ENCODE results near the gene NEK9. TPM values are rescaled to one million over a fixed set of nuclear protein-coding genes. Genes with fewer than 3 reads are reported as not detected.
A peak's percentile ranks its signal among the peaks of the same experiment; 100 is the strongest.
"Not testable (repeated sequence)": the region's sequence is repeated elsewhere in the genome, so short reads cannot be mapped to it uniquely, and the experiment has no call there.

The NEK9 gene
- total RNA-seq, 2 experiments from 2014 or later: 74.9 to 81.6 TPM

- Mint-ChIP-seq H3K4me1 (peaks cover 73% of the 10 kb centered on the region), H3K36me3 (ENCODE audit: low read depth) (peaks cover 28% of the 10 kb centered on the region), H3K27me3 (no peaks in the 10 kb centered on the region), H3K27ac (no peak overlapping the region), H3K9me3 (no peaks in the 10 kb centered on the region), H3K4me3 (no peak overlapping the region)
- ChIA-PET POLR2A (interaction anchor here (1.3 kb wide), 1 partner anchor 15 kb away, joined by 3 read pairs; no protein-coding TSS in a partner anchor), CTCF (interaction anchor here (1.1 to 1.7 kb wide), 2 partner anchors 12 to 152 kb away, joined by 4 read pairs; no protein-coding TSS in a partner anchor)
- peak; percentile 41 for DNase-seq
Measured at GRCh38 chr14:75141967-75142366, 15.1 kb upstream of the NEK9 start.

GRCh38 chr14:75141062-75141461 lies 14.2 kb upstream of the NEK9 start:
- CTCF ChIA-PET: interaction anchor here (0.7 to 1.4 kb wide), 3 partner anchors 11 to 24 kb away, joined by 3 to 4 read pairs (median 3); no protein-coding TSS in a partner anchor
- Mint-ChIP-seq H3K36me3 (ENCODE audit: low read depth) (peaks cover 22% of the 10 kb centered on the region), H3K9me3 (no peaks in the 10 kb centered on the region), H3K4me3 (no peak overlapping the region), H3K27me3 (no peaks in the 10 kb centered on the region), H3K27ac (peak overlapping the region; percentile 3), H3K4me1 (peaks cover 68% of the 10 kb centered on the region)
- no peak for DNase-seq
- POLR2A ChIA-PET: interaction anchor here (0.6 to 1.3 kb wide), 2 partner anchors 16 to 64 kb away, joined by 3 to 4 read pairs; no protein-coding TSS in a partner anchor

GRCh38 chr14:75140620-75141019 lies 13.8 kb upstream of the NEK9 start:
- Mint-ChIP-seq H3K9me3 (no peaks in the 10 kb centered on the region), H3K4me1 (peaks cover 67% of the 10 kb centered on the region), H3K27me3 (no peaks in the 10 kb centered on the region), H3K36me3 (ENCODE audit: low read depth) (peaks cover 22% of the 10 kb centered on the region), H3K4me3 (no peak overlapping the region), H3K27ac (no peak overlapping the region)
- ChIA-PET POLR2A (no interaction called here), CTCF (interaction anchor here (0.7 to 1.4 kb wide), 2 partner anchors 17 to 25 kb away, joined by 3 read pairs; no protein-coding TSS in a partner anchor)
- no peak for DNase-seq

GRCh38 chr14:75139185-75139584 lies 12.3 kb upstream of the NEK9 start:
- POLR2A ChIA-PET: no interaction called here
- peaks cover 55% of the 10 kb centered on the region for H3K4me1 Mint-ChIP-seq

GRCh38 chr14:75138492-75138891 lies 11.6 kb upstream of the NEK9 start:
- POLR2A ChIA-PET: interaction anchor here (0.8 kb wide), 1 partner anchor 145 kb away, joined by 5 read pairs; no protein-coding TSS in a partner anchor
- CTCF ChIA-PET: interaction anchor here (0.6 to 1.7 kb wide), 4 partner anchors 18 to 186 kb away, joined by 3 to 4 read pairs (median 4); no protein-coding TSS in a partner anchor

More at GRCh38 chr14:75139185-75139584, 12.3 kb upstream of the NEK9 start:
- H3K4me3 Mint-ChIP-seq: no peak overlapping the region
- no peaks in the 10 kb centered on the region for H3K27me3 Mint-ChIP-seq
- DNase-seq: no peak
- no peaks in the 10 kb centered on the region for H3K9me3 Mint-ChIP-seq
- CTCF ChIA-PET: interaction anchor here (0.5 to 1.1 kb wide), 2 partner anchors 18 to 24 kb away, joined by 4 read pairs; no protein-coding TSS in a partner anchor
- peaks cover 27% of the 10 kb centered on the region for H3K36me3 Mint-ChIP-seq (ENCODE audit: low read depth)
- H3K27ac Mint-ChIP-seq: peak overlapping the region; percentile 38

GRCh38 chr14:75134644-75135043 lies 7.8 kb upstream of the NEK9 start:
- peaks cover 31% of the 10 kb centered on the region for H3K36me3 Mint-ChIP-seq (ENCODE audit: low read depth)
- CTCF ChIA-PET: interaction anchor here (1.2 to 2.1 kb wide), 3 partner anchors 19 to 169 kb away, joined by 3 to 6 read pairs (median 4); no protein-coding TSS in a partner anchor
- H3K27me3 Mint-ChIP-seq: no peaks in the 10 kb centered on the region
- H3K4me1 Mint-ChIP-seq: peaks cover 28% of the 10 kb centered on the region
- H3K9me3 Mint-ChIP-seq: no peaks in the 10 kb centered on the region
- no peak for DNase-seq
- no peak overlapping the region for H3K27ac Mint-ChIP-seq
- H3K4me3 Mint-ChIP-seq: no peak overlapping the region
- POLR2A ChIA-PET: no interaction called here

More at GRCh38 chr14:75138492-75138891, 11.6 kb upstream of the NEK9 start:
- Mint-ChIP-seq H3K27ac (peak overlapping the region; percentile 74), H3K27me3 (no peaks in the 10 kb centered on the region), H3K4me3 (peak overlapping the region; percentile 29), H3K9me3 (no peaks in the 10 kb centered on the region), H3K36me3 (ENCODE audit: low read depth) (peaks cover 28% of the 10 kb centered on the region), H3K4me1 (peaks cover 50% of the 10 kb centered on the region)
- DNase-seq: no peak

- CTCF ChIA-PET: interaction anchor here (2.1 kb wide), 1 partner anchor 20 kb away, joined by 4 read pairs; no protein-coding TSS in a partner anchor
- POLR2A ChIA-PET: no interaction called here
- no peaks in the 10 kb centered on the region for H3K27me3 Mint-ChIP-seq
Measured at GRCh38 chr14:75133597-75133996, 6.7 kb upstream of the NEK9 start.

GRCh38 chr14:75132382-75133086 lies 5.7 kb upstream of the NEK9 start:
- H3K27ac Mint-ChIP-seq: no peak overlapping the region

More at GRCh38 chr14:75133597-75133996, 6.7 kb upstream of the NEK9 start:
- peaks cover 29% of the 10 kb centered on the region for H3K36me3 Mint-ChIP-seq (ENCODE audit: low read depth)
- no peak for DNase-seq
- H3K4me3 Mint-ChIP-seq: no peak overlapping the region
- H3K9me3 Mint-ChIP-seq: no peaks in the 10 kb centered on the region
- no peak overlapping the region for H3K27ac Mint-ChIP-seq
- peaks cover 20% of the 10 kb centered on the region for H3K4me1 Mint-ChIP-seq

GRCh38 chr14:75128596-75128990 lies 1.7 kb upstream of the NEK9 start:
- H3K9me3 Mint-ChIP-seq: no peaks in the 10 kb centered on the region
- no peak overlapping the region for H3K27ac Mint-ChIP-seq
- POLR2A ChIA-PET: no interaction called here
- no peaks in the 10 kb centered on the region for H3K27me3 Mint-ChIP-seq
- no peak for DNase-seq
- peaks cover 22% of the 10 kb centered on the region for H3K36me3 Mint-ChIP-seq (ENCODE audit: low read depth)
- peak overlapping the region; percentile 41 for H3K4me3 Mint-ChIP-seq
- CTCF ChIA-PET: interaction anchor here (0.9 to 6.2 kb wide), 3 partner anchors 167 to 174 kb away, joined by 3 to 40 read pairs (median 9); no protein-coding TSS in a partner anchor
- peaks cover 38% of the 10 kb centered on the region for H3K4me1 Mint-ChIP-seq

More at GRCh38 chr14:75132382-75133086, 5.7 kb upstream of the NEK9 start:
- ChIA-PET POLR2A (no interaction called here), CTCF (interaction anchor here (0.7 to 6.2 kb wide), 6 partner anchors 82 to 523 kb away, joined by 3 to 40 read pairs (median 4); no protein-coding TSS in a partner anchor)
- H3K4me3 Mint-ChIP-seq: no peak overlapping the region
- DNase-seq: peak; percentile 79
- peaks cover 29% of the 10 kb centered on the region for H3K36me3 Mint-ChIP-seq (ENCODE audit: low read depth)
- peaks cover 20% of the 10 kb centered on the region for H3K4me1 Mint-ChIP-seq
- H3K9me3 Mint-ChIP-seq: no peaks in the 10 kb centered on the region
- H3K27me3 Mint-ChIP-seq: no peaks in the 10 kb centered on the region

- no peak for DNase-seq
- peaks cover 41% of the 10 kb centered on the region for H3K4me1 Mint-ChIP-seq
- H3K27ac Mint-ChIP-seq: peak overlapping the region; percentile 99
- ChIA-PET POLR2A (no interaction called here), CTCF (interaction anchor here (0.9 to 6.2 kb wide), 2 partner anchors 168 to 175 kb away, joined by 3 to 40 read pairs; no protein-coding TSS in a partner anchor)
- H3K36me3 Mint-ChIP-seq (ENCODE audit: low read depth): peaks cover 18% of the 10 kb centered on the region
- H3K27me3 Mint-ChIP-seq: no peaks in the 10 kb centered on the region
- H3K4me3 Mint-ChIP-seq: peak overlapping the region; percentile 98
- no peaks in the 10 kb centered on the region for H3K9me3 Mint-ChIP-seq
Measured at GRCh38 chr14:75127903-75128595, 1.2 kb upstream of the NEK9 start.

GRCh38 chr14:75127474-75127820 lies 599 bp upstream of the NEK9 start:
- H3K27me3 Mint-ChIP-seq, DNase-seq, H3K9me3 Mint-ChIP-seq: not testable (repeated sequence)
- peaks cover 38% of the 10 kb centered on the region for H3K4me1 Mint-ChIP-seq
- POLR2A ChIA-PET: interaction anchor here (1.3 kb wide), 1 partner anchor 131 kb away, joined by 5 read pairs; no protein-coding TSS in a partner anchor
- CTCF ChIA-PET: interaction anchor here (1.0 to 6.2 kb wide), 5 partner anchors 26 to 176 kb away, joined by 3 to 40 read pairs (median 4); no protein-coding TSS in a partner anchor
- H3K27ac Mint-ChIP-seq: peak overlapping the region; percentile 99
- H3K36me3 Mint-ChIP-seq (ENCODE audit: low read depth): peaks cover 16% of the 10 kb centered on the region
- peak overlapping the region; percentile 98 for H3K4me3 Mint-ChIP-seq

- POLR2A ChIA-PET: interaction anchor here (0.7 to 1.3 kb wide), 3 partner anchors 8 to 133 kb away, joined by 3 to 5 read pairs (median 4); no protein-coding TSS in a partner anchor
Measured at GRCh38 chr14:75126121-75126544, 715 bp downstream of the NEK9 start.

More at GRCh38 chr14:75126121-75126544, 715 bp downstream of the NEK9 start:
- H3K36me3 Mint-ChIP-seq (ENCODE audit: low read depth): peaks cover 21% of the 10 kb centered on the region
- peaks cover 41% of the 10 kb centered on the region for H3K4me1 Mint-ChIP-seq
- CTCF ChIA-PET: interaction anchor here (0.7 to 1.4 kb wide), 7 partner anchors 19 to 169 kb away, joined by 3 to 4 read pairs (median 4); no protein-coding TSS in a partner anchor
- no peaks in the 10 kb centered on the region for H3K27me3 Mint-ChIP-seq
- no peaks in the 10 kb centered on the region for H3K9me3 Mint-ChIP-seq
- H3K27ac Mint-ChIP-seq: peak overlapping the region; percentile 99
- DNase-seq: peak; percentile 16
- H3K4me3 Mint-ChIP-seq: peak overlapping the region; percentile 98

Data from activated CD4-positive, alpha-beta T cell treated with anti-CD3 and anti-CD28 coated beads, Interleukin-2, amount 10 ng/mL, durations not matched to agents 7 days and 5 days (primary cell).